Measurements from ENCODE around the gene HRAS.

DNA sequence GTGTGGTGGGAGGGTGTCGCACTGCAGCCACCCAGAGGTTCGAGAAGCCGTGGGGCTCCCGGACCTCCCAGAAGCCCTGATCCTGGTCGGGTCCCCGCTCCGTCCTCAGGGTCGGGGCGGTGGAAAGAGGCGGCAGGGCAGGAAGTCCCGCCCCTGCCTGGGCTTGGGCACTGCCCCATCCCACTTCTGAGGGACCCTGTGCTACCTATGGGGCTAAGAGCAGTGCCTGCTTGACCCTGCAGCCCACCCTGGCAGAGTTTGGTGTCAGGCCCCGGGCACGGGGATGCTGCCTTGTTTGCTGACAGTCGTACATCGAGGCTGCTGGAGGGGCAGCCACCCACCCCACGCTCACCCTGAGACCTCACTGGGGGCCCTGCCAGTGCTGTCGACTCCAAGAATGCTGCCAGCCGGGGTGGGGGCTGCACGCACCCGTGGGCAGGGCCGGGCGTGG lies 47.8 kb downstream of the HRAS start:
- TF ChIP-seq POLR2A (IDR thresholded peaks at IDR 0.05): no peak
- no peak for TF ChIP-seq CTCF (IDR thresholded peaks at IDR 0.05)
- TF ChIP-seq POLR2AphosphoS5 (IDR thresholded peaks at IDR 0.05): no peak

Data from stomach (tissue), 4 donors.